ENCODE data around the gene HARS2. TPM values are rescaled to one million over a fixed set of nuclear protein-coding genes. Genes with fewer than 3 reads are reported as not detected.
"Not testable (repeated sequence)": the region's sequence is repeated elsewhere in the genome, so short reads cannot be mapped to it uniquely, and the experiment has no call there.

The HARS2 gene
- total and polyA plus RNA-seq, 8 donors, result 5.9 to 23.6 (median 9.2) TPM

GRCh38 chr5:140711794-140712193 is 20.5 kb downstream of the HARS2 start:
- no peak for TF ChIP-seq CTCF (IDR thresholded peaks at IDR 0.05)
- WGBS, 2 donors, result 90 to 95% methylated on average over 1 of the region's 1 CpG

GRCh38 chr5:140713562-140714094 is 22.4 kb downstream of the HARS2 start:
- no peaks in the 10 kb centered on the region for H3K4me1 ChIP-seq
- H3K27ac ChIP-seq, result no peak overlapping the region
- no peaks in the 10 kb centered on the region for H3K27me3 ChIP-seq
- DNase-seq, result no peak
- intact Hi-C loops (cut with DNase I), result loop anchor here in 2 of 3 donors (10.0 kb wide), 2 partner anchors 339 to 349 kb away; partner anchors contain the start of gene SLC4A9 (in 1 of the 2)
- 51 to 76% methylated on average over 1 of the region's 1 CpG for WGBS, 2 donors
- TF ChIP-seq CTCF (IDR thresholded peaks at IDR 0.05), result no peak
- no peaks in the 10 kb centered on the region for H3K36me3 ChIP-seq
- H3K9me3 ChIP-seq, result no peaks in the 10 kb centered on the region
- ATAC-seq, result no peak
- no peak overlapping the region for H3K4me3 ChIP-seq
- no peak for FAIRE-seq

More at GRCh38 chr5:140711794-140712193, 20.5 kb downstream of the HARS2 start:
- intact Hi-C loops (cut with DNase I), result loop anchor here in 2 of 3 donors (10.0 kb wide), 2 partner anchors 337 to 347 kb away; partner anchors contain the start of gene SLC4A9 (in 1 of the 2)
- DNase-seq (no peak), ATAC-seq (no peak), FAIRE-seq (peak; percentile 41)
- H3K9me3 ChIP-seq, result no peaks in the 10 kb centered on the region
- H3K27ac ChIP-seq, result peak overlapping the region in 2 of 4 donors; percentile 88 to 91
- H3K4me1 ChIP-seq, result no peaks in the 10 kb centered on the region
- no peaks in the 10 kb centered on the region for H3K27me3 ChIP-seq
- no peak overlapping the region for H3K4me3 ChIP-seq
- H3K36me3 ChIP-seq, result no peaks in the 10 kb centered on the region

- not testable (repeated sequence) for H3K36me3 ChIP-seq, ATAC-seq, H3K4me1 ChIP-seq, H3K27me3 ChIP-seq, DNase-seq, H3K4me3 ChIP-seq, FAIRE-seq, H3K27ac ChIP-seq, H3K9me3 ChIP-seq
- intact Hi-C loops (cut with DNase I), result loop anchor here in 2 of 3 donors (10.0 kb wide), 2 partner anchors 341 to 351 kb away; partner anchors contain the start of gene SLC4A9 (in 1 of the 2)
- WGBS, 2 donors, result 83 to 97% methylated on average over 2 of the region's 2 CpGs
Measured at GRCh38 chr5:140716238-140716637, 25.0 kb downstream of the HARS2 start.

- H3K27ac ChIP-seq, result peak overlapping the region in 2 of 4 donors; percentile 34 to 44
- intact Hi-C loops (cut with DNase I), result loop anchor here in 2 of 3 donors (10.0 kb wide), 2 partner anchors 343 to 353 kb away; partner anchors contain the start of gene SLC4A9 (in 1 of the 2)
Measured at GRCh38 chr5:140718266-140718592, 27.0 kb downstream of the HARS2 start.

GRCh38 chr5:140720738-140721137 is 29.5 kb downstream of the HARS2 start:
- intact Hi-C loops (cut with DNase I); H3K27me3 ChIP-seq; H3K9me3 ChIP-seq; ATAC-seq; H3K4me1 ChIP-seq; H3K4me3 ChIP-seq; FAIRE-seq; H3K36me3 ChIP-seq; H3K27ac ChIP-seq; DNase-seq: not testable (repeated sequence)
- 38 to 48% methylated on average over 6 of the region's 6 CpGs for WGBS, 2 donors

More at GRCh38 chr5:140718266-140718592, 27.0 kb downstream of the HARS2 start:
- FAIRE-seq (no peak), ATAC-seq (no peak), DNase-seq (no peak)
- H3K36me3 ChIP-seq, result no peaks in the 10 kb centered on the region
- H3K4me1 ChIP-seq, result no peaks in the 10 kb centered on the region
- TF ChIP-seq CTCF (IDR thresholded peaks at IDR 0.05), result no peak
- H3K4me3 ChIP-seq, result peak overlapping the region in 1 of 4 donors; percentile 14
- no peaks in the 10 kb centered on the region for H3K9me3 ChIP-seq
- peaks cover 0 to 6% (median 0%) of the 10 kb centered on the region in 4 donors for H3K27me3 ChIP-seq
- WGBS, 2 donors, result 49 to 56% methylated on average over 7 of the region's 7 CpGs

- DNase-seq; intact Hi-C loops (cut with DNase I); H3K4me3 ChIP-seq; FAIRE-seq; ATAC-seq; H3K27ac ChIP-seq; H3K4me1 ChIP-seq; H3K27me3 ChIP-seq; H3K9me3 ChIP-seq; H3K36me3 ChIP-seq: not testable (repeated sequence)
- WGBS, 2 donors, result 61 to 70% methylated on average over 5 of the region's 5 CpGs
Measured at GRCh38 chr5:140721395-140721794, 30.1 kb downstream of the HARS2 start.
